PC-9 (cell line): ENCODE results near the gene GAS7. TPM values are rescaled to one million over a fixed set of nuclear protein-coding genes. Genes with fewer than 3 reads are reported as not detected.

Source experiments
- BruUV-seq: library from RNA; stranded (reverse); fragments of 400-500 nt; replicated peaks from 2 replicates; lab custom pipeline; 2021; lab: Mats Ljungman, UMichigan
- CTCF ChIA-PET: fragments of 300-600 bp; sonication (Branson Sonifier 250); formaldehyde crosslinking; loops from one replicate; lab custom pipeline; 2022; ENCODE audit warnings: antibody characterized with exemption; lab: Charles Lee
- POLR2A ChIA-PET: fragments of 300-600 bp; sonication (Branson Sonifier 250); formaldehyde crosslinking; loops from one replicate; lab custom pipeline; 2022; ENCODE audit warnings: antibody characterized with exemption; ENCODE audit not compliant: unreplicated experiment; lab: Charles Lee
- DNase-seq, 2 experiments: peaks; one replicate each; pipeline versions ENCODE4 v3.0.0 to v3.0.0-alpha.2; 2015 to 2022; ENCODE audit warnings: mixed read lengths in 1 of 2
- H2AFZ ChIP-seq: fragments of 200-600 bp; sonication (generic); 2 replicates; pipeline ENCODE4 v1.8.1; 2017; ENCODE audit warnings: antibody characterized with exemption
- H3F3A ChIP-seq: fragments of 200-600 bp; sonication (generic); 2 replicates; pipeline ENCODE4 v1.8.1; 2017; ENCODE audit warnings: antibody characterized with exemption, mild to moderate bottlenecking, low read depth; ENCODE audit not compliant: insufficient read depth
- H3K27ac ChIP-seq: fragments of 200-600 bp; sonication (generic); 2 replicates; pipeline ENCODE4 v1.6.1; 2016; ENCODE audit warnings: mixed run types
- H3K27me3 ChIP-seq: fragments of 200-600 bp; sonication (generic); 2 replicates; pipeline ENCODE4 v1.6.1; 2016; ENCODE audit warnings: low read depth, mixed run types; ENCODE audit not compliant: insufficient read depth
- H3K36me3 ChIP-seq: fragments of 200-600 bp; sonication (generic); 2 replicates; pipeline ENCODE4 v1.6.1; 2016; ENCODE audit warnings: low read depth, mixed run types
- H3K4me1 ChIP-seq: fragments of 200-600 bp; sonication (generic); replicated peaks from 2 replicates; pipeline ENCODE4 v1.6.1; 2016; ENCODE audit warnings: mixed run types; ENCODE audit not compliant: insufficient read depth
- H3K4me2 ChIP-seq: fragments of 200-600 bp; sonication (generic); 2 replicates; pipeline ENCODE4 v1.6.1; 2017; ENCODE audit warnings: mixed run types
- H3K4me3 ChIP-seq: fragments of 200-600 bp; sonication (generic); 2 replicates; pipeline ENCODE4 v1.6.1; 2016; ENCODE audit warnings: mixed run types
- H3K79me2 ChIP-seq: fragments of 200-600 bp; sonication (generic); 2 replicates; pipeline ENCODE4 v1.6.1; 2017; ENCODE audit warnings: low read depth, mixed run types
- H3K9me2 ChIP-seq: fragments of 200-600 bp; sonication (generic); 2 replicates; pipeline ENCODE4 v1.8.1; 2017; ENCODE audit warnings: mild to moderate bottlenecking; ENCODE audit not compliant: insufficient read depth
- H3K9me3 ChIP-seq: fragments of 200-600 bp; sonication (generic); 2 replicates; pipeline ENCODE4 v1.8.1; 2016; ENCODE audit warnings: low read depth; ENCODE audit not compliant: insufficient read depth
- H4K20me1 ChIP-seq: fragments of 200-600 bp; sonication (generic); 2 replicates; pipeline ENCODE4 v1.8.1; 2017; ENCODE audit not compliant: insufficient read depth
- EZH2 ChIP-seq: fragments of 200-600 bp; sonication (generic); IDR thresholded peaks from 2 replicates; pipeline ENCODE4 v1.8.0; 2017; ENCODE audit warnings: antibody characterized with exemption, low read depth
- intact Hi-C: fragments of 100-400 bp; cut with micrococcal nuclease; formaldehyde crosslinking; loops from one replicate; pipeline ENCODE4 v1.10.0; 2022; ENCODE audit not compliant: unreplicated experiment
- total RNA-seq: library from RNA; stranded (reverse); gene quantifications from 2 replicates; pipeline ENCODE4 v1.2.3, GENCODE V29; 2021
- TF ChIP-seq, protein P1 (sequence below): fragments of 200-600 bp; sonication (generic); conservative IDR thresholded peaks from 2 replicates; pipeline ENCODE4 v1.6.1; 2017; ENCODE audit warnings: mixed run types, antibody characterized with exemption, mild to moderate bottlenecking, moderate library complexity

Gene GAS7
- total RNA-seq, 1 experiment from 2014 or later, result not detected

DNA sequence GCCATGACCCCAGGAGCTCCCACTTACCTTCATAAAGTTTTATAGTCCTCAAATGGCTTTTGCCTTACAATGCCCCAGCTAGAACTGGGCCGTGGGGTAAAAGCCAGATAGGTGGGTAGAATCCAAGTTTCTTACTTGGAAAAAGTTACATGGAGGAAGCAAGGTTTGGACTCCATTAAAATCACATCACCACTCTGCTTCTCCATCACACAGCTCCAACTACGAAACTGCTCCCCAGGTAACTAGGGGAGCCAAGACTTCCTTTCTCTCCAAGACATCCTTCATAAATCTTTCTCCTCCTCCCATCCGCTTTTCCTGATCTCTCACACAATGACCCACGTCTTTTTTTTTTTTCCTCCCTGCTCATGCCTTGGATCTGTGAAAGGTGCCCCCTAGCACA is 162.5 kb downstream of the GAS7 start:
- intact Hi-C loops, result no loop called here
- Histone ChIP-seq H3K4me3 (no peak overlapping the region), H3K9me3 (no peaks in the 10 kb centered on the region), H3K4me2 (no peak overlapping the region), H4K20me1 (no peaks in the 10 kb centered on the region), H3K36me3 (no peaks in the 10 kb centered on the region), H3K27me3 (peaks cover 92% of the 10 kb centered on the region), H3F3A (no peaks in the 10 kb centered on the region), H3K9me2 (no peaks in the 10 kb centered on the region), H3K79me2 (no peaks in the 10 kb centered on the region), H3K4me1 (no peaks in the 10 kb centered on the region), H3K27ac (no peak overlapping the region), H2AFZ (no peak overlapping the region)
- ChIA-PET POLR2A (interaction anchor here (0.7 kb wide), 1 partner anchor 191 kb away, joined by 6 read pairs; no protein-coding TSS in a partner anchor), CTCF (interaction anchor here (0.7 kb wide), 1 partner anchor 11 kb away, joined by 3 read pairs; no protein-coding TSS in a partner anchor)
- no TSS peak for BruUV-seq
- no peak for DNase-seq
- TF ChIP-seq, protein P1, sequence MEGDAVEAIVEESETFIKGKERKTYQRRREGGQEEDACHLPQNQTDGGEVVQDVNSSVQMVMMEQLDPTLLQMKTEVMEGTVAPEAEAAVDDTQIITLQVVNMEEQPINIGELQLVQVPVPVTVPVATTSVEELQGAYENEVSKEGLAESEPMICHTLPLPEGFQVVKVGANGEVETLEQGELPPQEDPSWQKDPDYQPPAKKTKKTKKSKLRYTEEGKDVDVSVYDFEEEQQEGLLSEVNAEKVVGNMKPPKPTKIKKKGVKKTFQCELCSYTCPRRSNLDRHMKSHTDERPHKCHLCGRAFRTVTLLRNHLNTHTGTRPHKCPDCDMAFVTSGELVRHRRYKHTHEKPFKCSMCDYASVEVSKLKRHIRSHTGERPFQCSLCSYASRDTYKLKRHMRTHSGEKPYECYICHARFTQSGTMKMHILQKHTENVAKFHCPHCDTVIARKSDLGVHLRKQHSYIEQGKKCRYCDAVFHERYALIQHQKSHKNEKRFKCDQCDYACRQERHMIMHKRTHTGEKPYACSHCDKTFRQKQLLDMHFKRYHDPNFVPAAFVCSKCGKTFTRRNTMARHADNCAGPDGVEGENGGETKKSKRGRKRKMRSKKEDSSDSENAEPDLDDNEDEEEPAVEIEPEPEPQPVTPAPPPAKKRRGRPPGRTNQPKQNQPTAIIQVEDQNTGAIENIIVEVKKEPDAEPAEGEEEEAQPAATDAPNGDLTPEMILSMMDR, result no peak
- TF ChIP-seq EZH2, result no peak

DNA sequence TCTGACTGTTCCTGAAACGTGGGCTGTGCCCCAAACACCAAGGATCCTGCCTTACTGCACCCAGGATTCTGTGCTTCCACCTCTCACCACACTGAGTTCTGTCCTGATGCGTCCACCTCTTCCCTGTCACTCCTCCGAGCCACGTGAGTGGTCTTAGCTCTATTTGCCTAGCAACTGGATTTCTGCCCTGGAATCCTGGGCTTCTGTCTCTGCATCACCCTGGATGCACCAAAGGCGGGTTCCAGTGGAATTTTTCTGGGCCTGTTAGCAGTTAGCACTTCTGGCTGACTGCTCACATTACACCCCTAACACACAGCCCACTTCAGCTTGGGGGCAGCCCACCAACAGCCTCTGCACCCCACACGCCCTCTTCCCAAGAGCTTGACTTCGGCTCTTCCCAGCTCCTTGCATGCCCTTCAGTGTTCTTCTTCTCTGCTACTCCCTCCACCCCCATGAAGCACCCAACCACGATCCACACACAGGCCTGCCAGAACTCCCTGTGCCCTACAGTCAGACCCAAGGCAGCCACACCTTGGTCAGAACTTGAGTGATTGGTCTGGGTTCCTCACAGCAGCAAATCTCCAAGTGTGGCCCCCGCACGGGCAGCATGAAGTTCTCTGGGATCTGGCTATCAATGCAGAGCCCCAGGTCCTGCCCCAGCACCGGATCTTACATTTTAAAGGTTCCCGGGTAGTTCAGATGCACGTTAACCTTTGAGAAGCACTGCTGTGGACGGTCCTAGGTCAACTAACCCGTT is 163.5 kb downstream of the GAS7 start:
- POLR2A ChIA-PET, result no interaction called here
- intact Hi-C loops, result no loop called here

GRCh38 chr17:10033959-10034358 is 164.4 kb downstream of the GAS7 start:
- intact Hi-C loops, result no loop called here
- no peaks in the 10 kb centered on the region for H3K9me3 ChIP-seq
- no peak for DNase-seq
- ChIA-PET POLR2A (no interaction called here), CTCF (no interaction called here)
- H2AFZ ChIP-seq, result no peak overlapping the region
- no peaks in the 10 kb centered on the region for H3K79me2 ChIP-seq
- no peaks in the 10 kb centered on the region for H3K9me2 ChIP-seq
- H3K36me3 ChIP-seq, result no peaks in the 10 kb centered on the region
- H3K4me1 ChIP-seq, result no peaks in the 10 kb centered on the region
- H4K20me1 ChIP-seq, result no peaks in the 10 kb centered on the region
- no peaks in the 10 kb centered on the region for H3F3A ChIP-seq
- no TSS peak for BruUV-seq
- no peak overlapping the region for H3K27ac ChIP-seq
- H3K27me3 ChIP-seq, result peaks cover 91% of the 10 kb centered on the region
- no peak for TF ChIP-seq EZH2
- H3K4me3 ChIP-seq, result no peak overlapping the region
- no peak overlapping the region for H3K4me2 ChIP-seq

More for the DNA sequence above, 163.5 kb downstream of the GAS7 start:
- H3K27me3 ChIP-seq, result peaks cover 93% of the 10 kb centered on the region
- no TSS peak for BruUV-seq
- H3F3A ChIP-seq, result no peaks in the 10 kb centered on the region
- no peaks in the 10 kb centered on the region for H3K79me2 ChIP-seq
- no peaks in the 10 kb centered on the region for H3K4me1 ChIP-seq
- no peak overlapping the region for H2AFZ ChIP-seq
- no peak overlapping the region for H3K4me2 ChIP-seq
- TF ChIP-seq EZH2, result no peak
- TF ChIP-seq, protein P1, result no peak
- DNase-seq, result no peak
- H4K20me1 ChIP-seq, result no peaks in the 10 kb centered on the region
- no peak overlapping the region for H3K27ac ChIP-seq
- H3K9me3 ChIP-seq, result no peaks in the 10 kb centered on the region
- H3K9me2 ChIP-seq, result no peaks in the 10 kb centered on the region
- H3K4me3 ChIP-seq, result no peak overlapping the region
- no peaks in the 10 kb centered on the region for H3K36me3 ChIP-seq
- CTCF ChIA-PET, result no interaction called here
